ENCODE measurements around the gene DLX4. TPM values are rescaled to one million over a fixed set of nuclear protein-coding genes. Genes with fewer than 3 reads are reported as not detected.

DLX4 gene
- total RNA-seq, 1 experiment from 2014 or later: 2.5 TPM

- Histone ChIP-seq H4K20me1 (ENCODE audit: control insufficient read depth, insufficient read depth, insufficient read length) (no peaks in the 10 kb centered on the region), H3K4me1 (ENCODE audit: insufficient read depth, low read length) (no peaks in the 10 kb centered on the region), H3K18ac (ENCODE audit: insufficient read length, low read depth, low read length) (no peak overlapping the region), H2BK12ac (ENCODE audit: insufficient read length, low read depth, low read length) (no peak overlapping the region), H3K27ac (ENCODE audit: insufficient read length, low read depth, low read length) (no peak overlapping the region), H3K56ac (ENCODE audit: insufficient read length, low read depth, low read length) (no peak overlapping the region), H4K5ac (ENCODE audit: insufficient read length, low read depth, low read length) (no peak overlapping the region), H4K91ac (ENCODE audit: insufficient read length, low read depth, low read length) (no peak overlapping the region), H3K9me3 (ENCODE audit: control insufficient read depth, low read depth, low read length) (no peaks in the 10 kb centered on the region), H3K14ac (ENCODE audit: insufficient read depth, low read length) (no peak overlapping the region), H2BK120ac (ENCODE audit: low read depth, low read length, poor library complexity, severe bottlenecking) (no peak overlapping the region), H3T11ph (ENCODE audit: low read length) (no peak overlapping the region), H3K27me3 (ENCODE audit: insufficient read depth, low read length) (peaks cover 3% of the 10 kb centered on the region; the same call in 1 of the 2 replicates), H4K8ac (replicated peaks; ENCODE audit: insufficient read length, low read depth, low read length) (no peak overlapping the region), H2AFZ (ENCODE audit: low read length) (no peak overlapping the region), H3K9ac (ENCODE audit: extremely low read depth, insufficient read length, low read length) (no peak overlapping the region), H2BK5ac (ENCODE audit: insufficient read length, low read length) (no peak overlapping the region), H2AK5ac (ENCODE audit: insufficient read length, low read length) (no peak overlapping the region), H2BK20ac (ENCODE audit: low read depth, low read length, poor library complexity, severe bottlenecking) (no peak overlapping the region), H2BK15ac (ENCODE audit: low read depth, low read length) (no peak overlapping the region), H3K23me2 (ENCODE audit: insufficient read length, low read depth, low read length, poor library complexity, severe bottlenecking) (no peaks in the 10 kb centered on the region), H3K79me1 (ENCODE audit: insufficient read depth, low read depth, low read length, poor library complexity, severe bottlenecking) (no peaks in the 10 kb centered on the region), H3K79me2 (ENCODE audit: insufficient read depth, low read length) (no peaks in the 10 kb centered on the region; the same call in 1 of the 2 replicates), H3K4ac (ENCODE audit: low read depth, low read length) (no peak overlapping the region), H3K23ac (ENCODE audit: insufficient read length, low read depth, low read length) (no peak overlapping the region), H3K4me2 (ENCODE audit: insufficient read depth, insufficient read length, low read length) (no peak overlapping the region)
- Mint-ChIP-seq H3K36me3 (ENCODE audit: insufficient read depth in 1 of 3, low read depth in 3 of 3) (no peaks in the 10 kb centered on the region), H3K27ac (no peak overlapping the region), H3K9me3 (no peaks in the 10 kb centered on the region; a peak in 2 of 5 replicates), H3K27me3 (ENCODE audit: low read depth) (peaks cover 87% of the 10 kb centered on the region), H3K4me1 (peaks cover 15 to 30% of the 10 kb centered on the region in 2 experiments), H3K4me3 (no peak overlapping the region)
- TF ChIP-seq CTCF (conservative IDR thresholded peaks at IDR 0.05): no peak
- DNase-seq: no peak
- no CpG with 5 or more reads among the region's 4 CpGs for WGBS (ENCODE audit: extremely low coverage, insufficient read length, low lambda C conversion rate)
These were observed 12.2 kb upstream of the DLX4 start for GRCh38 chr17:49956780-49957179.

Data from H9 (cell line).